CD4-positive, alpha-beta T cell treated with Interleukin-17A for 1 hour (primary cell): ENCODE measurements around the gene UGP2.
"Not testable (repeated sequence)": the region's sequence is repeated elsewhere in the genome, so short reads cannot be mapped to it uniquely, and the experiment has no call there.

Experiments used
- DNase-seq: peaks from one replicate; pipeline ENCODE4 v3.0.0-alpha.2; 2020

Gene UGP2

DNA sequence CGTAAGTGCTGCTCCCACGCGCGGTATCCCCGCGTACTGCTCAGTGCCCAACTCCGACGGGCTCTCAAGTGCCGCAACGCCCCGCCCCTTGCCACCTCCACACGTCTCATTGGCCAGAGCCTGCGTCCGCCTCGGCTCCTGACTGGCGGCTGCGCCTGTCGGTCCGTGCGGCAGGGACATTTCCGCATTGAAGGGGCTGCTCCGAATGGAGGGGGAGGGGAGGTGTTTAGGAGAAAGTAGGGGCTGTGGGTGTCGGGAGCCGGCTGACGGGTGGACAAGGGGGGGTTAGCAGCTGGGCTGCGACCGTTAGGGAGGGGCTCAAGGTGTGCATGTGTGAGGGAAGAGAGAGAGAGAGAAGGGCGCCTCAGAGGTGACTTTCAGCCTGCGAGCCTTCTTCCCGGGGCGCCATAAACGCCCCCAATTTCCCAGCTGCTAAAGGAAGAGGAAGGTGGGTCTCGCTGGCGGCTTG is 877 bp upstream of the UGP2 start:
- DNase-seq: peak; percentile 97

DNA sequence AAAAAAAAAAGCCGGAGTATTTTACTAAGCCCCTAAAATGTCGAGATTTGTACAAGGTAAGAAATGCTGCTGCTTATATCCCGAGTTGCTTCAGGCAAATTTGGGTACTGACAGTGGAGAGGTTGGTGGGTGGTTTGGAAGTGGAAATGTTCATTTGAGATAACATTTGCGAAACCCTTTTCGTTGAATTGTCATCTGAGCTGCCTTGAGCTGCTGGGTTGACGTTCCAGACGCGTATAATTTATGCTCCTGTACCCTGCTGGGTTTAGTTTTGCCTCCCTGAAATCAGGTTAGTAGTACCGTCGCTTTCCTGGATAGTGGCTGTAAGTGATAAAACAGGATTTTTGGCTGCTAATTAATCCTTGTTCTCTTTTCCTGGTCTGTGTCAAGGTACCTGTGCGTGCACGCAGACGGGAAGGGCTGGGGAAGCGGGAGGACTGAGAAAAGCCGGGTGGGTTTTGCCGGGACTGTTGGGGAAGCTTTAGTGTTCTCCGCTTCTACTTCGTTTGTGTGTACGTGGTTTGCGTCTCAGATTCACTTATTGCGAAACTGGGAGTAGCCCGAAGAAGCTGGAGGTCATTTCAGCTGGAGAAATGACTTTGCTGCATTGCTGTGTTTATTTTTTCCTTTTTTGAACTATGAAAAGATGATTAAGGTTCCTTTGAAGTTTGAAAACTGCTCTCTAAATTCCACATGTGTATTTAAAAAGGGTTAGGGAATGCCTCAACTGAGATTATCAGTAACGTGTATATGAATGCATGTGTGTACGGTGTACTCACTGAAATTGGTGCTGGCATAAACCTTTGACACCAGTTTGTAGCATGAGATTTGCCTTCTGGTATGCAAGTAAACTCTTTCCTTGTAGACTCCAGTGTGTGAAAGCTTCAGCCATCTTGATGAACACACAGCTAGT is 709 bp downstream of the UGP2 start:
- DNase-seq: no peak

DNA sequence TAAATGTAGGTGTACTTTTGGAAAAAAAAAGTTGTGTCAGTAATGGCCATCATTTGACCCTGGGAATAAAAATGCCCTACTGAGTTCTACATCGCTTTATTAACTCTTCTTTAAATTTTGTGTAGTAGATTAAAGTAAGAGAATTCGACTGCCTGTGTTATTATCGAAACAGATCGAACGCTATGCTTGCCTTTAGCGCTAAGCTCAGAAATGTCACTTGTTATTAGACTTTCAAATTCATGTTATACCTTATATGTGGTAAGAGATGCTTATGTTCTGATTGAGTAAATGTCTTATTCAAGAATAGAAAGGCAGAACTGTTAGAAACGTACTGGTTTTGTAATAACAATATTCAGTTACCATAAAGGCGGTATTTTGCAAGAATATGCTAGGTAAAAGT is 1.4 kb downstream of the UGP2 start:
- no peak for DNase-seq

DNA sequence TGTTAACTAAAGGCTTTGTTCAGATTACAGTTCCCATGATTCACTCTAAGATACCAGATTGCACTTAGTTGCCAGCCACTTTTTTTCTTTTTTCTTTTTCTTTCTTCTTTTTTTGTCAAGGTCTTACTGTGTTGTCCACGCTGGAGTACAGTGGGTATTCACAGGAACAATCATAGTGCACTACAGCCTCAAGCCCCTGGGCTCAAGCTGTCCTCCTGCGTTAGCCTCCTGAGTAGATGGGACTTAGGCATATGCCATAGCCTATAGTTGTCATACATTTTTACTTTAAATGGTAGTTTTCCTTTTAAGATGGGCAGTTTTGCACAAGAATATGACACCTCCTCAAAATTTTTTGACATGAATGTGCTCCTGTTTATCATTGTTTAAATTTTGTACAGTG is 2.1 kb downstream of the UGP2 start:
- no peak for DNase-seq

DNA sequence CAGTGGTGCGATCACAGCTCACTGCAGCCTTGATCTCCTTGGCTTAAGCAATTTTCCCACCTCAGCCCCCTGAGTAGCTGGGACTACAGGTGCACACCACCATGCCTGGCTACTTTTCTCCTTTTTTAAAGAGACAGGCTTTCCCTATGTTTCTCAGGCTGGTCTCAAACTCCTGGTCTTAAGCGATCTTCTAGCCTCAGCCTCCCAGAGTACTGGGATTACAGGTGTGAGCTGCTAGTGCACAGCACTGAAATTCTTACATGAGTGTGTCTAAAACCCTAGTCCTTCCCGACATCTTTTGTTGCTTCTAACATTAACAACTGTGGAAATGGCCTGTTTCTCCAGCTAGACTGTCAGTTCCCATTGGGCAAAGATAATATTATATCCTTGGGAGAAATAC is 2.9 kb downstream of the UGP2 start:
- DNase-seq: no peak

DNA sequence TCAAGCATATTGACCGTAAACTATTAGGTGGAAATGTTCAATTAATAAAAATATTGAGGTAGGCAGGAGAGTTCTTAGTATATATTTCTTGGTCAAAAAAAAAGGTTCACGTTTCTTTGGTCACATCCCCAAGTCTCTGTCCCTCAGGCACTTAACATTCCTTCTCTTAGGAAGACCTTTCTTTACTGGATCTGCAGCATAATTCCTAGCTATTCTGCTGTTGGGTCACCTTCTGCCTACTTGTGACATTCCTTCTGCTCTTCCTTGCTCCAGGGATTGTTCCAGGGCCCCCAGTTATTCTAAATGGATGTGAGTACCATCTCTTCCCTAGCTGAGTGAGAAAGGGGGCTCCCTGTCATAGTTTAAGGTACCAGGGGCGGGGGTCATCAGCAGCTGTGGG is 4.2 kb downstream of the UGP2 start:
- no peak for DNase-seq

DNA sequence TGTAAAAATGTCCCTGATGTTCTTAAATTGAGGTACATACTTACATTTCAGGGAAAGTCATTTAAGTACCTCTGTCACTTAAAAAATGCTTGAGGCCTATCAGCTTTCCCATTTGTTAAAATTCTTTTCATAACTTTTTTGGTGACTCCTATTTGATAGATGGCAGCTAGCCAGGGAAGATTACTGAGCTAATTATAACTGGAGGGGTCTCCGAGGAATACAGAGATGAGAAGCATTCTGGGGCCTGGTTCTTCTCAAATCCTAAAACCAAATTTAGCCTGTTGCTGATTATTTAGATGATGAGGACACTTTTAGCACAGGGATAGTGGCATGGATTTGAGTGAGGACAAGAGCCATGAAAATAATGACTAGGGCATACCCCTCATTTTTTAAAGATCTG is 4.8 kb downstream of the UGP2 start:
- no peak for DNase-seq

DNA sequence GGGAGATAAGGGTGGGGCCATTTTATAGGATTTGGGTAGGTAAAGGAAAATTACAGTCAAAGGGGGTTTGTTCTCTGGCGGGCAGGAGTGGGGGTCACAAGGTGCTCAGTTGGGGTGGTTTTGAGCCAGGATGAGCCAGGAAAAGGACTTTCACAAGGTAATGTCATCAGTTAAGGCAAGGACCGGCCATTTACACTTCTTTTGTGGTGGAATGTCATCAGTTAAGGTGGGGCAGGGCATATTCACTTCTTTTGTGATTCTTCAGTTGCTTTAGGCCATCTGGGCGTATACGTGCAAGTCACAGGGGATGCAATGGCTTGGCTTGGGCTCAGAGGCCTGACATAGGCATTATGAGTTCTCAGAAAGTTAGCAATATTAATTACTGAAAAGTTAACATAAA is 5.9 kb downstream of the UGP2 start:
- DNase-seq: not testable (repeated sequence)

DNA sequence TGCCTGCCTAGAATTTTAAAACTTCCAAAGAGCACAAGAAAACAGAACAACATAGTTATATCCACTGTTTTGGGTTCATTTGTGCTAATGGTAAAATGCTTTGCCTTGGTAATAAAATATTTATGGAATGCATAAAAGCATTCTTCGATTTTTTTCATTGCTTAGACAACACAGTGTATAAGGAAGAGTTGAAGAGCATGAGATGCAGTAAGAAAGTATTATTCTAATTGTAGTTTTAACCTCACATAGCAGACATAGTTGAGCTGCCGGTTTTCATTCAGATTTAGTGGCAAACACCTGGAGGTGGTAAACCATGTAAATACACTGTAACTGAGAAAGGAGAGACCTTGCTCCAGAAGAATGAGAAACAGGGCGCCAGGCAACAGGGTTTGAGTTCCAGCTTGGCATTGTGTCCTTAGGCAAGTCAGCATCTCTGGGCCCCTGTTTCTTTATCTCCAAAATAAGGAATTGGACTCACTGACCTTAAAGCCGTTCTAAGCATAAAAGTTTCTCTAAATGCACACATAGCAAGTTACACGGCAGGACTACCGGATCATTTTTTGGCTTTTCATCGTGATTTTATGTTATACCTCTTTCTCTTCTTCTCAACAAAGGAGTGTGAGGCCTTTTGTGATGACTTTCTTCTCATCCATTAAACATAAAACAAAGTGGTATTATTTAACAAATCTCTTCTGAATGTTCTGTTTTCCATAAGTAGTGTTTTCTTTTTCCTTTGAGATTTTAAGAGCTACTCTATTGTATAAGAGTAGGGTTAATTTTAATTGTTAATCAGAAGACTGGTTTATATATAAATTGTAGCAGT is 7.9 kb downstream of the UGP2 start:
- no peak for DNase-seq

DNA sequence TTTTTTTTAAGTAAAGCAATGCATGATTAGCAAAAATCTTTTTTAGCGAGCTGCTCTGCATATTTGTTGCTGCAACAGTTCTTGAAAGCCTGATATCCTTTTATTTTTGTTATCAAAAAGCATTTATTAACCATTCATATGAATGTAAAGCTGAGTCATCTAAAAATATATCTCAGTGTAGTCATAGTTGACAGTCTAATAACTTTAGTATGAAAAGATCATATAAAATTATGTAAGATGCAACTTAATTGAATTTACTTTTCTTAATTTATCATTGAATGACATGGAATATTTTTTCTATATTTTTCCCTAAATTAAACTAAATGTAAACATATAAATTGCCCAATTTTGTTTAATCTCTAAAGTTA is 8.5 kb downstream of the UGP2 start:
- no peak for DNase-seq

DNA sequence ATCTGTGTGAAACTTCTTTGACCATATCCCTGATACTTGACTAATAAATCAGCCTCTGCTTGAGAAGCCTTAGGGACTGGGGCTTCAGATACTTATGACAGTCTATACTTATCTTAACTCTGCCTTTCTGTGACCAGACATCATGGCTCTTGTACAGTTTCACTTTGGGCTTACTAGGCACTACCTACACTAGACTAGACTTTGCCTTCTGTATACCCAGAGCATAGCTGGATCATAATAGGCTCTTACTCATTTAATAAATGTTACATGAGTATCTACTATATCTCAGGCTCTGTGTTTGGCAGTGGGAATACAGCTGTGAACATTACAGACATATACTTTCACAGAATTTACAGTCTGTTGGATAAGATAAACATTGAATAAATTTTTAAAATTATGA is 9.0 kb downstream of the UGP2 start:
- DNase-seq: peak; percentile 36

DNA sequence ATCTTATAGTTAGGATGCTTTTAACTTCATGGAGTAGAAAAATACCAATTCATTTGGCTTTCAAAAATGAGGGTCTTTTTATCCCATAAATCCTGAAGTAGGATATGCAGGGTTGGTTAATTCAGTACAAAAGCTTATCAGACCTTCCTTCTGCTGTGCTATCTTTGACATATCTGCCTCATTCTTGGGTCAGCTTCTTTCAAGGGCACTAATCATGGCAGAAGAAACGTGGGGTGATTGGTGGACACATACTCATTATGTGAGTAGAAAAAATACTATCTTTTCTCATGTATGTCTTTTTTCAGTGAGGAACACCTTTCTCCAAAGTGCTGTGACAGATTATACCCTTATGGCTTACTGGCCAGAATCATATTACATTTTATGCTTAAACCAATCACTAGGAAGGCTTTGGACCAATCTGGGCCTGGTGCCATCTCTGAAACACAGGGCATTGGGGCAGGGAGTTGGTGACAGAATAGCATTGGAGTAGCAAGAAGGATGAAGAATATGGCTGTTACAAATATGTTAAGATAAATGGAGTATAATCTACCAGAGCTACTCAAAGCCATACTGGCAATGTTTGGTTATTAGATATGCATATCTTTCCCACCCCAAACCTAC is 10.1 kb downstream of the UGP2 start:
- no peak for DNase-seq

DNA sequence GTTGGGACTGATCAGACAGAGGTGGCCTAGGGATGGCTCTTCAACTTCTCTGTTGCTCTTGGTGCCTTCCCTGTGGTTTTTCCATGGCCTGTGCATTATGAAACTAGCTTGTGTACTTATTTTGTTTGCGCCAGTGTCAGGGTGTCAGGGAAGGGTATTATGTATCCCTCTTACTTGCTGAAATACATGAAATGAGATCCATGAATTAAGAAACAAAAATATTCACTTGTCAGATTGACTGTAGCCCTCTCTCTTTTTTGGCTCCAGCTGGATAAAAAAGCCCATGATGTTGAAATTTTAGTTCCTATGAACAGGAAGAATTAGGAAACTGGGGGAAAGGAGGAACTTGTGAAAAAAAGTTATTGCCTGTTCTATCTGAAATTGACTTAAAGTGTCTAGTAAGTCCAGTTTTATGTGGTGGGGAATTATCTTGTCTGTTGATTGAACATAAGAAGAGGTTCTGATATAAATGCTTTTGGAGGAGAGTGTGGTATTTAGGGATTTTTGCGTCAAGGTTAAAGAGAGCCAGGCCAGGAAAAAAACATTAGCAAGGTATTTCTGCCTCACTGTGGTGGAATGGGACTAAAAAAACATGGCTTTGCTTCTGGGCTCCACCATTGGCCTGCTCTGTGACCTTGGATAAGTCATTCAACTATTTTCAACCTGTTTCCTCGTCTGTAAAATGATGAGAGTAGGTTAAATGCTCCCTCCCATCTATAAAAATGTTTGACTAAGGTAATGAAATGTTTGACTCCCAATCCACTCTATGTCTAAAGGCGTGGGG is 12.0 kb downstream of the UGP2 start:
- DNase-seq: no peak

DNA sequence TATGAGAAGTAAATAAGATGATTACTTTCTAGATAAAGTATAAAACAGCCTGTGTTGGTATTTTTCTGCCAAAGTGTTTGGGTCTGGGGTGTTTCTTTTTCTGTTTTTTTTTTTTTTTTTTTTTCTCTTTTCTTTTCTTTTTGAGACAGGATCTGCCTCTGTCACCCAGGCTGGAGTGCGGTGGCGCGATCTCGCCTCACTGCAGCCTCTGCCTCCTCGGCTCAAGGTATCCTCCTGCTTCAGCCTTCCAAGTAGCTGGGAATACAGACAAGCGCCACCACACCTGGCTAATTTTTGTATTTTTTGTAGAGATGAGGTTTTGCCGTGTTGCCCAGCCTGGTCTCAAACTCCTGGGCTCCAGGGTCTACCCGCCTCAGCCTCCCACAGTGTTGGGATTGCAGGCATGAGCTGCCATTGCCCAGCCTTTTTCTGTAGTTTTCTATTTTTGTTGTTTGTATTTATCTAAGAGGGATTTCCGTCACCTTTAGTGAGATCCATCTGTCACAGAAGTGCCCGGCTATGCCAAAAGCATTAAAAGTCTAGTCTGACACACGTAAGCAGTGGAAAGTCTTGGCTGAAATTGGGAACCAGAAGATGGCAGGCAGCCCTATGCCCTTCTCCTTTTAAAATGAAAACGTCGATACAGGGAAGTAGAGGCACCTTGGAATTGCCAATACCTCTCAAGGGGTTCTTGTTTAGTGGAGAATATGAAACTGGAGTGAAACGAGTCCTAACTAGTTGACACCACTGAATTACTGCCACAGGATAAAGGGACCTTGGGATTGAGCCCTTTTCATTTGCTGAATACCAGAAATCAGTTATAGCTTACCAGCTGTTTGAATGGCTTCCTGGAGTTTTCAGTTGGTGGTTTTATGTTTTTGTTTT is 14.0 kb downstream of the UGP2 start:
- DNase-seq: no peak

DNA sequence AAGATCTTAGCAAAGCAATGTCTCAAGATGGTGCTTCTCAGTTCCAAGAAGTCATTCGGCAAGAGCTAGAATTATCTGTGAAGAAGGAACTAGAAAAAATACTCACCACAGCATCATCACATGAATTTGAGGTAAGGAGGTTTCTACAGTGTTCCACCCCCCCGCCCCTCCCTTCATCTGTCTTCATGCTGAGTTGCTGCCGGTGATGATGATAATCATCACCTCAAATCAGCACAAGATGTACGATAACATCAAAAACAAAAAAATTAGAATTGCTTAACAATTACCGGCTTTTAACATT is 14.6 kb downstream of the UGP2 start:
- peak; percentile 82 for DNase-seq

DNA sequence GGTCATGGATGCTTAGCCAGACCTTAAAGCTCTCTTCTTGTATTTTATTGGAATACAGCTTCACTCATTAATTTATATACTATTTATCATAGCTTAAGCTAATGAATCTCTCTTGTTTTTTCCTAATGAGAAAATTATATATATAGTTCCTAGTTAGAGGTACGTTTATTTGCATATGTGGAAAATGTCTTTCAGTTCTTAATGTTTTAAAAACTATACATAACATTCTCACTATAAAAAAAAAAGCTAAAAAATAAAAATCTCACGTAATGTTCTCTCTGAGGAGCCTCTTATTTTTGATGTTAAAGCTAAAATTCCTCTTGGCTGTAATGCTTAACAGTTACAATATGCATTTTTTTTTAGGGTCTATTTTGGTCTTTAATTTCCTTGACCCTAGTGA is 16.6 kb downstream of the UGP2 start:
- DNase-seq: no peak

DNA sequence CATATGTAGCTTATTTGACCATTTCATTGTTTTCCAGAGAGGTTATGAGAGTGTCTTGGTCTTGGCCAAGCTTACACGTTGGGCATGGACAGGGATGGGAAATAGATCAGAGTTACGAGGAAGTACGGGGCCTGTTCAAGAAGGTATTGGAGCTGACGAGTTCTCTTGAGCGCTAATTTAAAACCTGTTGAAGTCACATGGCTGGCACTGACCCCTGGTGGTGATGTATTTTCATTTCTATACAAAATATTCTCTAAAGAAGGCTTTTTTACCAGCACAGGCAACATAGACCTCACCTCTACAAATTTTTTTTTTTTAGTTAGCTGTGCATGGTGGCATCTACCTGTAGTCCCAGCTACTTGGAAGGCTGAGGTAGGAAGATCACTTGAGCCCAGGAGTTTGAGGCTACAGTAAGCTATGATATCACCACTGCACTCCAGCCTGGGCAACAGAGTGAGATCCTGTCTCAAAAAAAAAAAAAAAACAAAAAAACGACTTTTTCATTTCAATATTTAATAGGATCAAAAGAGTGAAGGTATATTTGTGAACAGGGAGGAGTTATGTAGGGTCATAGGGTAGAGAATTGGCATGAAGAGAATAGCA is 19.6 kb downstream of the UGP2 start:
- DNase-seq: peak; percentile 79

DNA sequence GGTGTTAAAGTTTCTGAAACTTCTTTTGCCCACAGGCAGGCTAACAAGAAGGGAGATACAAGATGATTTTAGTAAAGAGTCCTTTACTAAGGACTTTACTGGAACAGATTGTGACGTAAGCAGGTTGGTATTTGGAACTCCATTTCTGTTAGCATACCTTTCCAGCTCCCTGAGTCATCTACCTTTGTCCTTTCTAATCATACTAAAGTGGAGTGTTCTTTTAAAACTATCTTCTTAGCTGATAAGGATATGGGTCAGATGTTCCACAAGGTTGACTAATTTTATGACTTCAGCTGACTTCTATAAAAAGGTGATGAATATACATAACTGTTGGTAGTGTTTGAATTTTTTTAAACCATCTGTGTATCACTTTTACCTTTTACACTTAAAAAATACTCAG is 21.1 kb downstream of the UGP2 start:
- no peak for DNase-seq

DNA sequence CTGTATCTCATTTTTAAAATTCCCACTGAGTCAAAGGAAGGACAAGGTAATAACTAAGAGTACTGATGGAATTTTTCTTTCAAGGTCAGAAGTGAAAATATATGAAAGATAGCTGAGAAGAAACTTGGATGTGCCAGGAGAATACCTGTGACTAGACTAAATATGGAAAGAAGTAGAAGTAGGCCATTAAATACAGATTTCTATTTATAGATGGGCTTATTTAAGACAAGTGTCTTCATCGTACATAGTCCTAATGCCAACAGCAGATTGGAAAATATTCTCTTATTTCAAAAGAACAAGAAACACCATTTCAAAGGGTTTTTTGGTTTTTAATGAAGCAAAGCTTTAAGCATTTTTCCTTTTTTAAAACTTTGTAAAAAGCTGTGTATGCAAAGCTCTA is 22.0 kb downstream of the UGP2 start:
- DNase-seq: no peak

DNA sequence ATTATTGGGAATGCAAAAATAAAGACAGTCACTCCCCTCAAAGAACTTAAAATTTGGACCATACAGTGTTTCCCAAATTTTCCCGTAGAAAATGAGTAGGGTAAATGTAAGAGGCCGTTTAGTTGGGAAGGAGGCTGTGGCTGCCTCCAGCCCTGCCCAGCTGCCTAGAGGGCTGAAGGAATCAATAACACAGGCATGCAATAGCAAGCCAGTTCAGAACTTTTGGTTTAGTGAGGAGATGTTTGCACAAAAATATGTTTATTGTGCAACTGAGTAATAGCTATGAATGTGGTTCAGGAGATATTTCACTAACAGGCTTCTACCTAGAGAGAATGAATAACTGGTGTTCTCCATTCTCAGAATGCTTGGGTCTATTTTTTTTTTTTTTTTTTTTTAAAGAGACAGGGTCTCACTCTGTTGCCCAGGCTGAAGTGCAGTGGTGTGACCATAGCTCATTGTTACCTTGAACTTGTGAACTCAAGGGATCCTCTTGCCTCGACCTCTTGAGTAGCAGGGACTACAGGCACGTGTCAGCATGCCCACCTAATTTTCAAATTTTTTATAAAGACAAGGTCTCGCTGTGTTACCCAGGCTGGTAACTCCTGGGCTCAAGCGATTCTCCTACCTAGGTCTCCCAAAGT is 23.6 kb downstream of the UGP2 start:
- no peak for DNase-seq
